Choroid plexus epithelial cell (primary cell): ENCODE measurements around the gene PDE8B.

Source experiments
- DNase-seq: peaks from one replicate; pipeline ENCODE4 v3.0.0-alpha.2; 2010; ENCODE audit warnings: low read depth
- H3K4me3 ChIP-seq: 2 replicates; pipeline ENCODE4 v1.5.1; 2011; ENCODE audit warnings: low read depth, mild to moderate bottlenecking, control low read depth, low read length, moderate library complexity
- CTCF ChIP-seq: conservative IDR thresholded peaks from 2 replicates; pipeline ENCODE4 v1.5.1; 2011; ENCODE audit warnings: low read depth, mild to moderate bottlenecking, control low read depth, inconsistent platforms, low read length, moderate library complexity

Gene PDE8B

GRCh38 chr5:77177576-77177975, 32.9 kb upstream of the PDE8B start:
- no peak for TF ChIP-seq CTCF
- no peak for DNase-seq
- no peak overlapping the region for H3K4me3 ChIP-seq

GRCh38 chr5:77180167-77181081, 30.1 kb upstream of the PDE8B start:
- peak; percentile 36 for DNase-seq
- peak overlapping the region; percentile 54 for H3K4me3 ChIP-seq
- TF ChIP-seq CTCF: no peak

GRCh38 chr5:77181173-77181572, 29.3 kb upstream of the PDE8B start:
- TF ChIP-seq CTCF: no peak
- peak overlapping the region; percentile 2 for H3K4me3 ChIP-seq
- DNase-seq: no peak

- TF ChIP-seq CTCF: no peak
- no peak for DNase-seq
- H3K4me3 ChIP-seq: no peak overlapping the region
These were observed 28.7 kb upstream of the PDE8B start for GRCh38 chr5:77181596-77182304.

- DNase-seq: no peak
- TF ChIP-seq CTCF: no peak
- no peak overlapping the region for H3K4me3 ChIP-seq
These were observed 28.1 kb upstream of the PDE8B start for GRCh38 chr5:77182367-77182766.

- DNase-seq: no peak
- TF ChIP-seq CTCF: no peak
- no peak overlapping the region for H3K4me3 ChIP-seq
These were observed 23.7 kb upstream of the PDE8B start for GRCh38 chr5:77186652-77187370.
